Fibroblast of mammary gland (primary cell): ENCODE data around the gene PSMF1.
A peak's percentile ranks its signal among the peaks of the same experiment; 100 is the strongest.

Experiments
- DNase-seq: peaks from one replicate; pipeline ENCODE4 v3.0.0-alpha.2; 2010; ENCODE audit warnings: low read depth
- H3K4me3 ChIP-seq: 2 replicates; pipeline ENCODE4 v1.5.1; 2011; ENCODE audit warnings: low read depth, mild to moderate bottlenecking, low read length, moderate library complexity; ENCODE audit not compliant: control insufficient read depth
- TF ChIP-seq, protein P1 (sequence below): conservative IDR thresholded peaks from 2 replicates; pipeline ENCODE4 v1.5.1; 2011; ENCODE audit warnings: low read depth, low read length, inconsistent platforms; ENCODE audit not compliant: control insufficient read depth, insufficient read depth

The PSMF1 gene

DNA sequence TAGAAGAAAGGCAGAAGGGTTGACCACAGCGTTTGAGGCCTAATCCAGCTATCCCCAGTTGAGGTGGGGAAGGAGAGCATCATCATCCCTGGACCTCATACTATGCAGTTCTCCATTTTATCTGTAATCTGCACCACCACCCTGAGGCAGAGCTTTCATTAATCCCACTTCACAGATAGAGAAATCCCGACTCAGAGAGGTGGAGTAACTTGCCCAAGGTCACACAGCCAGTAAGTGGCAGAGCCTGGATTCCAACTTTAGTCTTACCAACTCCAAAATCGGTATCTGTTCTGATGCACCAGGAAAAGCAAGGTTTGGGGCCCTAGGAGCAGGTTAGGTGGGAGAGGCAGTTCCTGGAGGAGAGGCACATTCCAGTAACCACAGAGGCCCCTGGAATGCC, 59.7 kb downstream of the PSMF1 start:
- TF ChIP-seq, protein P1, sequence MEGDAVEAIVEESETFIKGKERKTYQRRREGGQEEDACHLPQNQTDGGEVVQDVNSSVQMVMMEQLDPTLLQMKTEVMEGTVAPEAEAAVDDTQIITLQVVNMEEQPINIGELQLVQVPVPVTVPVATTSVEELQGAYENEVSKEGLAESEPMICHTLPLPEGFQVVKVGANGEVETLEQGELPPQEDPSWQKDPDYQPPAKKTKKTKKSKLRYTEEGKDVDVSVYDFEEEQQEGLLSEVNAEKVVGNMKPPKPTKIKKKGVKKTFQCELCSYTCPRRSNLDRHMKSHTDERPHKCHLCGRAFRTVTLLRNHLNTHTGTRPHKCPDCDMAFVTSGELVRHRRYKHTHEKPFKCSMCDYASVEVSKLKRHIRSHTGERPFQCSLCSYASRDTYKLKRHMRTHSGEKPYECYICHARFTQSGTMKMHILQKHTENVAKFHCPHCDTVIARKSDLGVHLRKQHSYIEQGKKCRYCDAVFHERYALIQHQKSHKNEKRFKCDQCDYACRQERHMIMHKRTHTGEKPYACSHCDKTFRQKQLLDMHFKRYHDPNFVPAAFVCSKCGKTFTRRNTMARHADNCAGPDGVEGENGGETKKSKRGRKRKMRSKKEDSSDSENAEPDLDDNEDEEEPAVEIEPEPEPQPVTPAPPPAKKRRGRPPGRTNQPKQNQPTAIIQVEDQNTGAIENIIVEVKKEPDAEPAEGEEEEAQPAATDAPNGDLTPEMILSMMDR = no peak
- H3K4me3 ChIP-seq = no peak overlapping the region
- no peak for DNase-seq

DNA sequence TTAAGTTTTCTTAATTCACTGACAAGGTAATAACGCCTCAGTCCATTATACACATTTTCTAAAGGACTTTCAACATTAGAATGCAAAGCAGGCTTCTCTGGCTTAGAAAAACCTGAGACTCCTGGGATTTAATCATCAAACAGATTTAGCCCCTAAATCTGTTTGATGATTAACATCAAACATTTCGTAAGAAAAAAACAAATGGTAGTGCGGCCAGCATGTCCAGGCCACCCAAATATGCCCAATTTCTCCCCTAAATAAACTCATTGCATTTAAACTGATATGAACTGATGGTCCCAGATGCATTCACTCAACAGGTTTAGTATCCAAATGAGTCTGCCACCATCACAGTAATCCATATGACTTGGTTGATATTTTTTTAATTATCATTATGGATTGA, 60.2 kb downstream of the PSMF1 start:
- TF ChIP-seq, protein P1 = no peak
- DNase-seq = no peak
- no peak overlapping the region for H3K4me3 ChIP-seq

DNA sequence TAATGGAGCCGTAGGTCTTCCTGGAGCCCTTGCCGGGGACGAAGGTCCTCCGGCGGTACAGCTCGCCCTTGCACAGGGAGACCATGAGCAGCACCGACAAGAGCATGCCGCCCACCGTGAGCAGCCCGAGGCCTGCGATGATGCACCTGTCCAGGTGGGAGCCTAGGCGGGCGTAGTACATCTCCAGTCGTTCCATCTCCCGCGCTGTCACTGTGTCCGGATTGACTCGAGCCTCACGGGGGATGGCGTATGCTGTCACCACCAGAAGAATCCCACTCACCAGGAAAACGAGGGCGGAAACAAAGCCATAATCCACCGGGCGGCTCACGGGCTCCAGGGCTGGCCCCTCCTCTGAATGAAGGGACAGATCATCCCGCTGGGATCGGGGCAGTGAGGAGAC, 62.5 kb downstream of the PSMF1 start:
- TF ChIP-seq, protein P1 = no peak
- DNase-seq = no peak
- no peak overlapping the region for H3K4me3 ChIP-seq

DNA sequence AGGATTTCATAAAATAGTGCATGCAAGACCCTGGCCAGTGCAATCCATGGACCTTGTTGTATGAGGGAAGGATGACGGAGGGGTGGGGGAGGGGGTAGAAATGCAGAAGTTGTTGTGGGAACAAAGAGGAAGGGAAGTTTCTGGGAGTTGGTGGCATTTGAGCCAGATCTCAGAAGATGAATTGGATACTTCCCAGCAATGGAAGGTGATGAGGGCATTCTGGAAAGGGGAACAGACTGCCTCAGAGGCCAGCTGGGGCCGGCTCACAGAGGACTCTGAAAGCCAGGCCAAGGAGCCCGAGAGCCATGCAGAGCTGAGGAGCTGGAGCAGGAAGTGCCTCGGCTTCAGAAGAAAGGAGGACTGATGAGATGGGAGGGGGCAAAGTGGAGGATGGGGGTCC, 63.7 kb downstream of the PSMF1 start:
- TF ChIP-seq, protein P1 = no peak
- DNase-seq = no peak
- no peak overlapping the region for H3K4me3 ChIP-seq

DNA sequence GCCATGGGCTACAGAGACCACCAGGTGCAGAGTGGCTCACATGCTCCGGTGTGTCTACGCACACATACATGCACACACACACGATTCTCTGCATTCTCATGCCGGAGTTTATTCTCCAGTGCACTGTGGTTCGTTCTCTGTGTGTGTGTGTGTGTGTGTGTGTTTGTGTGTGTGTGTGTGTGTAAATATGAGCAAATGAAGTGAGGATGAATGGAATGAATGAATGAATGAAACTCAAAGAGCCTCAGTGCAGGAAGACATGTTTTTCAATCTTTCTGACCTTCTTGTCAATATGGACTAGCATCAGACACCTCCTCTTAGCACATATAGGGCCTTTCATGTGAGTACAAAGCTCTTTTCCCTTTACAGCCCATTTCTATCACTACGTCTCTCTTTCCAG, 64.8 kb downstream of the PSMF1 start:
- TF ChIP-seq, protein P1 = no peak
- no peak for DNase-seq
- no peak overlapping the region for H3K4me3 ChIP-seq

DNA sequence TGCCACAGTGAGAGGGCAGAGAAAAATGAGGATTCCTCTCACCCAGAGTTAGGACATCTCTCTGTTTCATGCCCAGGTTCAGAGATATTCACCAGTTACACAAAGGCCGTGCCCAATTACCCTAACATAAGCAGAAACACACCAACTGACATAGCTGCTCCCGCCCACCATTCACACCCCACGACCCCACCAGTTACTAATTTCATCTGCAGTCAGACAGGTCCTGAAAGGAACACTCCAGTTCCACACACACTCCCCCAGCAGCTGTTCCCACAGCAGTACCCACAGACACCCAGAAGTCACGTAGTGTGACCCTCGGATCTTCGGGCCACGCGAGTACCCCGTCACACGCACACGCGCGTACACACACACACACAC, 65.8 kb downstream of the PSMF1 start:
- DNase-seq = no peak
- TF ChIP-seq, protein P1 = no peak
- no peak overlapping the region for H3K4me3 ChIP-seq

DNA sequence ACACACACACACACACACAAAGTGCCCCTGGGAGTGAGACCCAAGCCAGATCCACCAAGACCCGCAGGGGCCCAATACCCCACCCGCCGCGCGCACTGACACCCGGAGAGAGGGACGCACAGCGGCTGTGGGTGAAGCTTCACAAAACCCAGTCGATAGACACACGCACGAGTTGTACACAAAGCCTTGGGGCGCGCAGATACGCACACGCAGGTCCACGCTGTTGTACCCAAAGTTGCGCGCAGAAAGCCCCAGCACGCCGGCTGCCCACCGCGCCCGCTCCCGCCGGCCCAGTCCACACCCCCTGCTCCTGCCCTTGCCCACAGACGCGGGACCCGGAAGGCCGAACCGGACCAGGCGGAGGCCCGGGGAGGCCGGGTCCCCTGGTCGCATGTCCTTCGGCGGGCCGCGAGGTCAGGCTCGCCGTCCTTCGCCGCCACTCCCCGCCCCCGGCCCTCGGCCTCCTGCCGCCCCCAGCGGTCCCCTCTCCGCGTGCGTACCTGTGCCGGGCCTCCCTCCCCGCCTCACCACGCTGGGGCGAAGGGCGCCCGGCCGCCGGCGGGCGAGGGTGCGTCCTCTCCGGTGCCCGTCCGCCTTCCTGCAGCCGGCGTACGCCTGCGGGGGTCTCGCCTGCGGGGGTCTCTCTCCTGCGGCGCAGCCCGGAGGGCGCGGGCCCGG, 66.4 kb downstream of the PSMF1 start, which contains the start of gene TMEM74B:
Gene TMEM74B, minus strand, starts transcription at position 344 of the 678 bp plus-strand sequence. CDS start 1,180 bp downstream, outside the sequence.
- DNase-seq = no peak
- H3K4me3 ChIP-seq = peak within 1 kb of the TSS; percentile 10
- TF ChIP-seq, protein P1 = no peak
